Measurements from ENCODE around the gene PRKG1. TPM values are rescaled to one million over a fixed set of nuclear protein-coding genes. Genes with fewer than 3 reads are reported as not detected.

The PRKG1 gene
- total RNA-seq, 1 experiment from 2014 or later: 10.4 TPM

- no peaks in the 10 kb centered on the region for H3K27me3 ChIP-seq (ENCODE audit: insufficient read depth, low read length)
- no peak overlapping the region for H2AK5ac ChIP-seq (ENCODE audit: insufficient read length, low read length)
- H4K8ac ChIP-seq (replicated peaks; ENCODE audit: insufficient read length, low read depth, low read length): no peak overlapping the region
- H3K9me3 Mint-ChIP-seq: no peaks in the 10 kb centered on the region
- no peak overlapping the region for H4K5ac ChIP-seq (ENCODE audit: insufficient read length, low read depth, low read length)
- no peaks in the 10 kb centered on the region for H3K79me2 ChIP-seq (ENCODE audit: insufficient read depth, low read length)
- no peak overlapping the region for H3K4me3 Mint-ChIP-seq
- no CpG with 5 or more reads among the region's 4 CpGs for WGBS (ENCODE audit: extremely low coverage, insufficient read length, low lambda C conversion rate)
- no peak overlapping the region for H3K27ac Mint-ChIP-seq
- H3K4me2 ChIP-seq (ENCODE audit: insufficient read depth, insufficient read length, low read length): no peak overlapping the region
- H3K23ac ChIP-seq (ENCODE audit: insufficient read length, low read depth, low read length): no peak overlapping the region
- no peaks in the 10 kb centered on the region for H3K36me3 Mint-ChIP-seq (ENCODE audit: insufficient read depth in 1 of 3, low read depth in 3 of 3)
- no peak overlapping the region for H2BK15ac ChIP-seq (ENCODE audit: low read depth, low read length)
- no peak overlapping the region for H2BK5ac ChIP-seq (ENCODE audit: insufficient read length, low read length)
- H3K27me3 Mint-ChIP-seq (ENCODE audit: low read depth): no peaks in the 10 kb centered on the region
- no peak overlapping the region for H3K56ac ChIP-seq (ENCODE audit: insufficient read length, low read depth, low read length)
- H3K14ac ChIP-seq (ENCODE audit: insufficient read depth, low read length): no peak overlapping the region
- H3T11ph ChIP-seq (ENCODE audit: low read length): no peak overlapping the region
- H3K4me1 ChIP-seq (ENCODE audit: insufficient read depth, low read length): no peaks in the 10 kb centered on the region
- H3K4ac ChIP-seq (ENCODE audit: low read depth, low read length): no peak overlapping the region
- no peaks in the 10 kb centered on the region for H3K9me3 ChIP-seq (ENCODE audit: control insufficient read depth, low read depth, low read length)
- H2BK12ac ChIP-seq (ENCODE audit: insufficient read length, low read depth, low read length): no peak overlapping the region
- H3K23me2 ChIP-seq (ENCODE audit: insufficient read length, low read depth, low read length, poor library complexity, severe bottlenecking): no peaks in the 10 kb centered on the region
- no peak overlapping the region for H3K27ac ChIP-seq (ENCODE audit: insufficient read length, low read depth, low read length)
- H2BK20ac ChIP-seq (ENCODE audit: low read depth, low read length, poor library complexity, severe bottlenecking): no peak overlapping the region
- no peak overlapping the region for H3K18ac ChIP-seq (ENCODE audit: insufficient read length, low read depth, low read length)
- TF ChIP-seq CTCF (conservative IDR thresholded peaks at IDR 0.05): no peak
- H3K79me1 ChIP-seq (ENCODE audit: insufficient read depth, low read depth, low read length, poor library complexity, severe bottlenecking): no peaks in the 10 kb centered on the region
- no peak overlapping the region for H4K91ac ChIP-seq (ENCODE audit: insufficient read length, low read depth, low read length)
- no peaks in the 10 kb centered on the region for H4K20me1 ChIP-seq (ENCODE audit: control insufficient read depth, insufficient read depth, insufficient read length)
- H2AFZ ChIP-seq (ENCODE audit: low read length): no peak overlapping the region
- H3K4me1 Mint-ChIP-seq: no peaks in the 10 kb centered on the region
- no peak for DNase-seq
- no peak overlapping the region for H2BK120ac ChIP-seq (ENCODE audit: low read depth, low read length, poor library complexity, severe bottlenecking)
- no peak overlapping the region for H3K9ac ChIP-seq (ENCODE audit: extremely low read depth, insufficient read length, low read length)
Observed at GRCh38 chr10:52248697-52249306, 1174.5 kb downstream of the PRKG1 start.

All from H9 (cell line).